Memory B cell (primary cell): ENCODE measurements around the gene EPDR1.

Experiments
- ATAC-seq: fragments of 150-1000 bp; cut with Tn5 transposase; 2 replicates; pipeline ENCODE4 v1.10.0; 2021; ENCODE audit warnings: low read depth, mild to moderate bottlenecking, moderate library complexity
- DNase-seq, 2 donors: peaks; one replicate each; pipeline ENCODE4 v3.0.0; 2022; ENCODE audit warnings: low spot score in 2 of 2
- H3K27ac Mint-ChIP-seq: one replicate; pipeline ENCODE4 v1.8.0; 2022; ENCODE audit warnings: mild to moderate bottlenecking, moderate library complexity, mixed read lengths
- H3K27me3 Mint-ChIP-seq: one replicate; pipeline ENCODE4 v1.8.0; 2022; ENCODE audit warnings: mixed read lengths
- H3K36me3 Mint-ChIP-seq: one replicate; pipeline ENCODE4 v1.8.0; 2022; ENCODE audit warnings: mild to moderate bottlenecking, mixed read lengths
- H3K4me1 Mint-ChIP-seq: one replicate; pipeline ENCODE4 v1.8.0; 2022; ENCODE audit warnings: mixed read lengths
- H3K4me3 Mint-ChIP-seq: one replicate; pipeline ENCODE4 v1.8.0; 2022; ENCODE audit warnings: mild to moderate bottlenecking, moderate library complexity, mixed read lengths
- H3K9me3 Mint-ChIP-seq: one replicate; pipeline ENCODE4 v1.8.0; 2022; ENCODE audit warnings: mixed read lengths

Gene EPDR1

GRCh38 chr7:37920849-37921805 lies 687 bp downstream of the EPDR1 start:
- DNase-seq (peak in 1 of 2 donors; percentile 24), ATAC-seq (peak; percentile 51)
- no peaks in the 10 kb centered on the region for H3K36me3 Mint-ChIP-seq
- H3K4me1 Mint-ChIP-seq, result peaks cover 12% of the 10 kb centered on the region
- H3K27ac Mint-ChIP-seq, result no peak overlapping the region
- H3K27me3 Mint-ChIP-seq, result peaks cover 28% of the 10 kb centered on the region
- H3K4me3 Mint-ChIP-seq, result peak overlapping the region; percentile 80
- peaks cover 3% of the 10 kb centered on the region for H3K9me3 Mint-ChIP-seq

GRCh38 chr7:37921876-37922275 lies 1.4 kb downstream of the EPDR1 start:
- DNase-seq, result no peak
- no peaks in the 10 kb centered on the region for H3K36me3 Mint-ChIP-seq
- peaks cover 3% of the 10 kb centered on the region for H3K9me3 Mint-ChIP-seq
- H3K27ac Mint-ChIP-seq, result no peak overlapping the region
- no peak overlapping the region for H3K4me3 Mint-ChIP-seq
- peaks cover 26% of the 10 kb centered on the region for H3K27me3 Mint-ChIP-seq
- no peak for ATAC-seq
- peaks cover 12% of the 10 kb centered on the region for H3K4me1 Mint-ChIP-seq

GRCh38 chr7:37923996-37924395 lies 3.6 kb downstream of the EPDR1 start:
- no peak overlapping the region for H3K27ac Mint-ChIP-seq

GRCh38 chr7:37924491-37925041 lies 4.1 kb downstream of the EPDR1 start:
- Mint-ChIP-seq H3K27ac (no peak overlapping the region), H3K27me3 (peaks cover 17% of the 10 kb centered on the region), H3K4me1 (peaks cover 7% of the 10 kb centered on the region), H3K9me3 (peaks cover 3% of the 10 kb centered on the region), H3K36me3 (no peaks in the 10 kb centered on the region), H3K4me3 (no peak overlapping the region)
- DNase-seq, result no peak
- no peak for ATAC-seq

More at GRCh38 chr7:37923996-37924395, 3.6 kb downstream of the EPDR1 start:
- peaks cover 7% of the 10 kb centered on the region for H3K4me1 Mint-ChIP-seq
- peaks cover 3% of the 10 kb centered on the region for H3K9me3 Mint-ChIP-seq
- ATAC-seq (no peak), DNase-seq (no peak)
- H3K36me3 Mint-ChIP-seq, result no peaks in the 10 kb centered on the region
- H3K27me3 Mint-ChIP-seq, result peaks cover 23% of the 10 kb centered on the region
- no peak overlapping the region for H3K4me3 Mint-ChIP-seq

GRCh38 chr7:37925620-37926019 lies 5.2 kb downstream of the EPDR1 start:
- H3K4me3 Mint-ChIP-seq, result no peak overlapping the region
- DNase-seq, result no peak
- no peaks in the 10 kb centered on the region for H3K36me3 Mint-ChIP-seq
- H3K27me3 Mint-ChIP-seq, result peaks cover 12% of the 10 kb centered on the region
- ATAC-seq, result no peak
- H3K9me3 Mint-ChIP-seq, result peaks cover 3% of the 10 kb centered on the region
- no peak overlapping the region for H3K27ac Mint-ChIP-seq
- peaks cover 2% of the 10 kb centered on the region for H3K4me1 Mint-ChIP-seq

GRCh38 chr7:37927773-37928444 lies 7.5 kb downstream of the EPDR1 start:
- Mint-ChIP-seq H3K27ac (no peak overlapping the region), H3K9me3 (peaks cover 3% of the 10 kb centered on the region), H3K27me3 (peaks cover 9% of the 10 kb centered on the region), H3K4me1 (no peaks in the 10 kb centered on the region), H3K4me3 (no peak overlapping the region), H3K36me3 (no peaks in the 10 kb centered on the region)
- ATAC-seq (no peak), DNase-seq (no peak)

GRCh38 chr7:37928878-37929277 lies 8.4 kb downstream of the EPDR1 start:
- DNase-seq (no peak), ATAC-seq (no peak)
- no peaks in the 10 kb centered on the region for H3K4me1 Mint-ChIP-seq
- no peaks in the 10 kb centered on the region for H3K36me3 Mint-ChIP-seq
- no peak overlapping the region for H3K4me3 Mint-ChIP-seq
- no peak overlapping the region for H3K27ac Mint-ChIP-seq
- peaks cover 1% of the 10 kb centered on the region for H3K9me3 Mint-ChIP-seq
- peaks cover 3% of the 10 kb centered on the region for H3K27me3 Mint-ChIP-seq

GRCh38 chr7:37930226-37930948 lies 9.9 kb downstream of the EPDR1 start:
- H3K27me3 Mint-ChIP-seq, result peaks cover 2% of the 10 kb centered on the region
- DNase-seq, result no peak

GRCh38 chr7:37932543-37932942 lies 12.1 kb downstream of the EPDR1 start:
- DNase-seq, result no peak
- no peaks in the 10 kb centered on the region for H3K4me1 Mint-ChIP-seq
- H3K9me3 Mint-ChIP-seq, result peaks cover 5% of the 10 kb centered on the region
- no peak for ATAC-seq
- no peaks in the 10 kb centered on the region for H3K36me3 Mint-ChIP-seq
- H3K27ac Mint-ChIP-seq, result no peak overlapping the region
- H3K4me3 Mint-ChIP-seq, result no peak overlapping the region
- H3K27me3 Mint-ChIP-seq, result peaks cover 2% of the 10 kb centered on the region

More at GRCh38 chr7:37930226-37930948, 9.9 kb downstream of the EPDR1 start:
- Mint-ChIP-seq H3K4me1 (no peaks in the 10 kb centered on the region), H3K36me3 (no peaks in the 10 kb centered on the region), H3K27ac (no peak overlapping the region), H3K9me3 (peaks cover 1% of the 10 kb centered on the region), H3K4me3 (no peak overlapping the region)
- no peak for ATAC-seq

- no peaks in the 10 kb centered on the region for H3K36me3 Mint-ChIP-seq
- no peak overlapping the region for H3K4me3 Mint-ChIP-seq
- peaks cover 5% of the 10 kb centered on the region for H3K9me3 Mint-ChIP-seq
- peaks cover 2% of the 10 kb centered on the region for H3K27me3 Mint-ChIP-seq
- DNase-seq (no peak), ATAC-seq (no peak)
- H3K4me1 Mint-ChIP-seq, result no peaks in the 10 kb centered on the region
- no peak overlapping the region for H3K27ac Mint-ChIP-seq
Measured at GRCh38 chr7:37933018-37933566, 12.7 kb downstream of the EPDR1 start.

GRCh38 chr7:37942934-37943610 lies 22.6 kb downstream of the EPDR1 start:
- ATAC-seq (no peak), DNase-seq (no peak)
- peaks cover 2% of the 10 kb centered on the region for H3K4me1 Mint-ChIP-seq
- no peak overlapping the region for H3K4me3 Mint-ChIP-seq
- peaks cover 7% of the 10 kb centered on the region for H3K27me3 Mint-ChIP-seq
- H3K36me3 Mint-ChIP-seq, result no peaks in the 10 kb centered on the region
- H3K27ac Mint-ChIP-seq, result no peak overlapping the region
- H3K9me3 Mint-ChIP-seq, result peaks cover 4% of the 10 kb centered on the region

GRCh38 chr7:37943905-37944736 lies 23.7 kb downstream of the EPDR1 start:
- Mint-ChIP-seq H3K27me3 (peaks cover 7% of the 10 kb centered on the region), H3K9me3 (peaks cover 4% of the 10 kb centered on the region), H3K27ac (no peak overlapping the region), H3K4me1 (peaks cover 2% of the 10 kb centered on the region), H3K4me3 (no peak overlapping the region), H3K36me3 (no peaks in the 10 kb centered on the region)
- DNase-seq, result no peak
- no peak for ATAC-seq
